HepG2 (cell line): ENCODE measurements around the gene RARRES1. TPM values are rescaled to one million over a fixed set of nuclear protein-coding genes. Genes with fewer than 3 reads are reported as not detected.
A peak's percentile ranks its signal among the peaks of the same experiment; 100 is the strongest.

ENCODE experiments used
- ATAC-seq: fragments of 200-7000 bp; cut with Tn5 transposase; 3 replicates; pipeline ENCODE4 v1.9.1; 2020; ENCODE audit warnings: mild to moderate bottlenecking, moderate library complexity
- BruUV-seq: library from RNA; stranded (reverse); fragments of 400-500 nt; replicated peaks from 2 replicates; lab custom pipeline; 2021; lab: Mats Ljungman, UMichigan
- CTCF ChIA-PET: fragments of 300-600 bp; formaldehyde crosslinking; extraction: SDS; loops from one replicate; lab custom pipeline; 2021; ENCODE audit warnings: low total read pairs, inconsistent platforms, low intra/inter-chr PET ratio; lab: Yijun Ruan, JAX
- POLR2A ChIA-PET: fragments of 350-600 bp; sonication (Branson Sonifier 250); formaldehyde crosslinking; loops from one replicate; lab custom pipeline; 2020; ENCODE audit warnings: antibody characterized with exemption, inconsistent platforms; lab: Yijun Ruan, JAX
- DNase-seq: peaks from one replicate; pipeline ENCODE4 v3.0.0-alpha.2; 2015; ENCODE audit warnings: low spot score
- FAIRE-seq: peaks from 3 replicates; lab custom pipeline; 2011; peaks lifted over from hg19 to GRCh38; lab: Jason Lieb, UNC
- H2AFZ ChIP-seq: one replicate; pipeline ENCODE4 v1.6.1; 2011; ENCODE audit warnings: low read length, inconsistent platforms
- H3K27ac ChIP-seq: fragments of 300-600 bp; 3 replicates; pipeline ENCODE4 v1.8.0; 2011; ENCODE audit warnings: mixed run types, mild to moderate bottlenecking, mixed read lengths, low read length, inconsistent platforms; ENCODE audit not compliant: insufficient read depth; ENCODE audit errors: extremely low read length
- H3K27me3 ChIP-seq, 2 experiments: fragments of 200-600 bp in 1 of 2; 2 replicates in 1 of 2; 3 replicates in 1 of 2; pipeline versions ENCODE4 v1.6.0 to v1.8.0; 2011; ENCODE audit warnings: low read length in 2 of 2, mild to moderate bottlenecking in 2 of 2, moderate library complexity in 2 of 2, inconsistent platforms in 1 of 2; ENCODE audit not compliant: insufficient read depth in 2 of 2, control insufficient read depth in 1 of 2
- H3K36me3 ChIP-seq, 2 experiments: fragments of 200-600 bp in 1 of 2; replicated peaks in 1 of 2; 2 replicates in 1 of 2; 3 replicates in 1 of 2; pipeline versions ENCODE4 v1.5.1 to v1.8.0; 2011; ENCODE audit warnings: low read length in 2 of 2, inconsistent platforms in 1 of 2; ENCODE audit not compliant: insufficient read depth in 2 of 2, control insufficient read depth in 1 of 2
- H3K4me1 ChIP-seq: 2 replicates; pipeline ENCODE4 v1.5.1; 2012; ENCODE audit warnings: low read length, inconsistent platforms; ENCODE audit not compliant: insufficient read depth
- H3K4me2 ChIP-seq: 2 replicates; pipeline ENCODE4 v1.6.0; 2011; ENCODE audit warnings: low read depth, low read length, inconsistent platforms
- H3K4me3 ChIP-seq, 3 experiments: fragments of 200-600 bp in 1 of 3; sonication (generic), shearing (Covaris generic) in 1 of 3; replicated peaks in 1 of 3; 2 replicates each; pipeline ENCODE4 v1.5.1; 2011 to 2016; ENCODE audit warnings: low read length in 3 of 3, inconsistent platforms in 2 of 3, low read depth in 2 of 3, mild to moderate bottlenecking in 2 of 3, control low read depth in 1 of 3, mixed read lengths in 1 of 3; ENCODE audit not compliant: insufficient read depth in 1 of 3
- H3K79me2 ChIP-seq: one replicate; pipeline ENCODE4 v1.6.1; 2011; ENCODE audit warnings: low read length, inconsistent platforms; ENCODE audit not compliant: insufficient read depth
- H3K9ac ChIP-seq: 2 replicates; pipeline ENCODE4 v1.6.0; 2011; ENCODE audit warnings: mild to moderate bottlenecking, low read depth, low read length, inconsistent platforms; ENCODE audit not compliant: insufficient read depth
- H3K9me3 ChIP-seq: 2 replicates; pipeline ENCODE4 v1.5.1; 2012; ENCODE audit warnings: mild to moderate bottlenecking, low read length
- H4K20me1 ChIP-seq: 2 replicates; pipeline ENCODE4 v1.6.0; 2011; ENCODE audit warnings: inconsistent platforms, mild to moderate bottlenecking, low read length, moderate library complexity; ENCODE audit not compliant: insufficient read depth
- ZNF30 ChIP-seq: sonication (generic); formaldehyde crosslinking; IDR thresholded peaks from 2 replicates; pipeline ENCODE4 v1.5.0; 2020; ENCODE audit warnings: mild to moderate bottlenecking, missing genetic modification reagents
- ZNF687 ChIP-seq: sonication (generic); formaldehyde crosslinking; IDR thresholded peaks from 2 replicates; pipeline ENCODE4 v1.5.1; 2020; ENCODE audit warnings: mild to moderate bottlenecking, missing genetic modification reagents, moderate library complexity
- WGBS: methylation state at CpG from one replicate; pipeline ENCODE4 v1.1.6; 2017; ENCODE audit warnings: low lambda C conversion rate; 5-methylcytosine and 5-hydroxymethylcytosine counted together
- in situ Hi-C: cut with HindIII; loops from 2 replicates; pipeline ENCODE4 v1.10.0; 2017; ENCODE audit warnings: low pct_unique_long_range_greater_than_20kb; ENCODE audit not compliant: extremely low pct_ligation_motif_present
- intact Hi-C: fragments of 100-400 bp; cut with micrococcal nuclease; formaldehyde crosslinking; loops from one replicate; pipeline ENCODE4 v1.10.0; 2022; ENCODE audit not compliant: unreplicated experiment
- polyA plus RNA-seq, 8 experiments: library from polyadenylated mRNA; depleted of rRNA in 3 of 8; stranded (reverse) in 7 of 8; unstranded in 1 of 8; fragments of >200 nt; fragmentation: Illumina TruSeq in 4 of 8; extraction: Trizol in 4 of 8; gene quantifications; 2 replicates each; pipeline versions ENCODE4 v1.2.1 to v1.2.3, GENCODE V29; 2011 to 2016; ENCODE audit warnings: low read depth in 4 of 8, missing spikeins in 1 of 8, mixed read lengths in 1 of 8; ENCODE audit not compliant: insufficient read depth in 1 of 8
- total RNA-seq, 5 experiments: library from RNA; depleted of rRNA; stranded (reverse); fragments of >200 nt; fragmentation: Illumina TruSeq; extraction: Trizol; gene quantifications; 2 replicates each; pipeline ENCODE4 v1.2.3, GENCODE V29; 2016; ENCODE audit warnings: low read depth in 1 of 5

Gene RARRES1
- total and polyA plus RNA-seq, 2 of the 13 experiments (the other 11 are each of a cell fraction or from before 2014, with no cell fraction given), result not detected

GRCh38 chr3:158769952-158770740, 37.9 kb upstream of the RARRES1 start:
- no peaks in the 10 kb centered on the region for H3K9me3 ChIP-seq
- H3K9ac ChIP-seq, result no peak overlapping the region
- intact Hi-C loops, result loop anchor here (5.0 kb wide), 1 partner anchor 43 kb away; no protein-coding TSS in a partner anchor
- no TSS peak for BruUV-seq
- H3K79me2 ChIP-seq, result no peaks in the 10 kb centered on the region
- 86% methylated on average over 9 of the region's 10 CpGs for WGBS
- no peaks in the 10 kb centered on the region for H3K36me3 ChIP-seq
- CTCF ChIA-PET, result no interaction called here
- no peak for TF ChIP-seq ZNF687 (CRISPR knock-in tag)
- TF ChIP-seq ZNF30 (CRISPR knock-in tag), result no peak
- FAIRE-seq (no peak), ATAC-seq (no peak), DNase-seq (no peak)
- H3K4me2 ChIP-seq, result peak overlapping the region; percentile 94
- no peak overlapping the region; a peak in 1 of 6 replicates for H3K4me3 ChIP-seq
- H3K27ac ChIP-seq, result peak overlapping the region; percentile 49
- no peak overlapping the region for H2AFZ ChIP-seq
- no peaks in the 10 kb centered on the region for H4K20me1 ChIP-seq
- H3K27me3 ChIP-seq, result no peaks in the 10 kb centered on the region
- in situ Hi-C loops, result no loop called here
- POLR2A ChIA-PET, result no interaction called here
- peaks cover 51% of the 10 kb centered on the region for H3K4me1 ChIP-seq
